ENCODE measurements around the gene SMIM8. TPM values are rescaled to one million over a fixed set of nuclear protein-coding genes. Genes with fewer than 3 reads are reported as not detected.

Gene SMIM8
- total RNA-seq, 4 donors from 2014 or later, result 5.3 to 12.0 (median 7.5) TPM

DNA sequence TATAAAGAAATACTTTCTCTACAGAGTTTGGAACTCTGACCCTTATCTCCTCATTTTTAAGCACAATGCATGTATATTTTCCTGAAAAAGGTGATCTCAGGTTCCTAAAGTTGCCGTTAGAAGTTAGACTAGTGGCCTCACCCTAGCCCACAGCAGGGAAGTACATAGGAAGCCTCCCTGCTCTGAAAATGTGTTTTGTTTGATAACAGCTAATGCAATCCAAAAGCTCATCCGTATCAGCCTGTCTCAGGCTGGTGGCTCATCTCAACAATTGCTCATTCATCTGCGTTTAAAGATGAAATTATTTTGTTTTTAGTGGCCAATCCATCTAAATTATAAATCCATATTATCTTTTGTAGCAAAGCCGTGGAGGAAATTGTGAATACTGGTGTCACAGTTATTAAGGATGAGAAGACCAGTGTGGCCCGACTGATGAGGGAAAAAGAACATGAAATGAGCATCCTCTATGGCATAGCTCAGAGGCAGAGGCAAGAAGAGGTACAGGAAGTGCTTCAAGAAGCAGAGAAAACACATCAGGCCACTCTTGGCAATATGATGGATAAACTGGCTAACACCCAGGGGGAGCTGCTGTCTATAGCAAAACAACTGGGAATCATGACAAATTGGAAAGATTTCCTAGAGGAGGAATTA, 42.3 kb downstream of the SMIM8 start:
- TF ChIP-seq POLR2A (IDR thresholded peaks at IDR 0.05; ENCODE audit: low read depth) (no peak), EP300 (IDR thresholded peaks at IDR 0.05) (no peak), POLR2AphosphoS5 (IDR thresholded peaks at IDR 0.05) (no peak)
- TF ChIP-seq, protein P1, sequence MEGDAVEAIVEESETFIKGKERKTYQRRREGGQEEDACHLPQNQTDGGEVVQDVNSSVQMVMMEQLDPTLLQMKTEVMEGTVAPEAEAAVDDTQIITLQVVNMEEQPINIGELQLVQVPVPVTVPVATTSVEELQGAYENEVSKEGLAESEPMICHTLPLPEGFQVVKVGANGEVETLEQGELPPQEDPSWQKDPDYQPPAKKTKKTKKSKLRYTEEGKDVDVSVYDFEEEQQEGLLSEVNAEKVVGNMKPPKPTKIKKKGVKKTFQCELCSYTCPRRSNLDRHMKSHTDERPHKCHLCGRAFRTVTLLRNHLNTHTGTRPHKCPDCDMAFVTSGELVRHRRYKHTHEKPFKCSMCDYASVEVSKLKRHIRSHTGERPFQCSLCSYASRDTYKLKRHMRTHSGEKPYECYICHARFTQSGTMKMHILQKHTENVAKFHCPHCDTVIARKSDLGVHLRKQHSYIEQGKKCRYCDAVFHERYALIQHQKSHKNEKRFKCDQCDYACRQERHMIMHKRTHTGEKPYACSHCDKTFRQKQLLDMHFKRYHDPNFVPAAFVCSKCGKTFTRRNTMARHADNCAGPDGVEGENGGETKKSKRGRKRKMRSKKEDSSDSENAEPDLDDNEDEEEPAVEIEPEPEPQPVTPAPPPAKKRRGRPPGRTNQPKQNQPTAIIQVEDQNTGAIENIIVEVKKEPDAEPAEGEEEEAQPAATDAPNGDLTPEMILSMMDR (IDR thresholded peaks at IDR 0.05), result no peak
- H3K27ac ChIP-seq (replicated peaks in 1 of 4), result no peak overlapping the region
- 55% methylated on average over 5 of the region's 5 CpGs for whole genome bisulfite sequencing
- DNase-seq (ENCODE audit: extremely low spot score), result no peak
- no peak overlapping the region for H3K4me3 ChIP-seq
- H3K36me3 ChIP-seq, result no peaks in the 10 kb centered on the region
- no peaks in the 10 kb centered on the region for H3K4me1 ChIP-seq
- no peaks in the 10 kb centered on the region for H3K9me3 ChIP-seq
- H3K27me3 ChIP-seq, result no peaks in the 10 kb centered on the region
- intact Hi-C loops (cut with DNase I), result no loop called here

DNA sequence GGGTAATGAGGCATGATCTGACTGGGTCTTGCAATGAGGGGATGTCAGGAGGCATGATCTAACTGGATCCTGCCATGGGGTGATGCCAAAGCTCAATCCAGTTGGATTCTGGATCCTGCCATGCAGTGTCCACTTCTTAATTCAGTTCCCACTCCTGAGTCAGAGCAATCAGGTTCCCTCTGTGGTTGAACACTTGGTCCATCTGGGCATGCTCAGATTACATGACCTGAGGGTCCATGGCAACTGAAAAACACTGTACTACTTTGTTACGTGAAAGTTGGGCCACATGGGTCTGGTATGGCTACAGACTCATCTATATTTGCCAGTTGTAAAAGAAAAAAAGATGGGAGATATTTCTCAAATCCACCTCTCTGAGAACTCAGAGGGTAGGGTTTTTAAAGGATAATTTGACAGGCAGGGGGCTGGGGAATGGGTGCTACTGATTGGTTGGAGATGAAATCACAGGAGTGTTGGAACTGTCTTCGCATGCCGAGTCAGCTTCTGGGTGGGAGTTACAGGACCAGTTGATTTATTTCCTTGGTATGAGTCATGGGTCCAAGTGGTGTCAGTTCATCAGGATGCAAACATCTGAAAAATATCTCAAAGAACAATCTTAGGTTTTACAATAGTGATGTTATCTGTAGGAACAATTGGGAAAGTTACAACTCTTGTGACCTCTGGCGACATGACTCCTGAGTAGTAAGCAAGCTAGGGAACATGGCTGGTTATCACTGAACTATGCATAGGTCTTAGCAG, 43.9 kb downstream of the SMIM8 start:
- Histone ChIP-seq H3K27ac (replicated peaks in 1 of 4) (no peak overlapping the region), H3K36me3 (no peaks in the 10 kb centered on the region), H3K27me3 (no peaks in the 10 kb centered on the region), H3K9me3 (no peaks in the 10 kb centered on the region), H3K4me3 (no peak overlapping the region), H3K4me1 (no peaks in the 10 kb centered on the region)
- intact Hi-C loops (cut with DNase I), result no loop called here
- WGBS, result 95% methylated on average over 4 of the region's 4 CpGs
- no peak for DNase-seq (ENCODE audit: extremely low spot score)
- TF ChIP-seq POLR2AphosphoS5 (IDR thresholded peaks at IDR 0.05) (no peak), POLR2A (IDR thresholded peaks at IDR 0.05; ENCODE audit: low read depth) (no peak), EP300 (IDR thresholded peaks at IDR 0.05) (no peak)
- TF ChIP-seq, protein P1 (IDR thresholded peaks at IDR 0.05), result no peak

DNA sequence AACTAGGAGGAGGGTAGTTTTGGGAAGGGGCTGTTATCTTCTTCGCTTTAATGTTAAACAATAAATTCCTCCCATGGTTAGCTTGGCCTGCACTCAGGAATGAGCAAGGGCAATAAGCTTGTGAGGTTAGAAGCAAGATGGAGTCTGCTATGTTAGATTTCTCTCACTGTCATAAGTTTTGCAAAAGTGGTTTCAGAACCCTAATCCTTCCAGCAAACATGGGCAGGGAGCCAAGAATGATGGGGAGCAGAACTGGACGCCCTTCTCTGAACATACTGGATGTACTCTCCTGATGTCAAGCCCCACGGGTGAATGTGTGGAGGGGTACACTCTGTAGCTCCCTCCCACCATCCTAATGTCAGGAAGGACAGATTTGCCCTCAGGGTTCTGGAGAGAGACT, 44.5 kb downstream of the SMIM8 start:
- intact Hi-C loops (cut with DNase I), result no loop called here
- no peak for TF ChIP-seq POLR2AphosphoS5 (IDR thresholded peaks at IDR 0.05)
- TF ChIP-seq, protein P1 (IDR thresholded peaks at IDR 0.05), result no peak
- no peak for TF ChIP-seq EP300 (IDR thresholded peaks at IDR 0.05)
- no peak for TF ChIP-seq POLR2A (IDR thresholded peaks at IDR 0.05; ENCODE audit: low read depth)
- Histone ChIP-seq H3K9me3 (no peaks in the 10 kb centered on the region), H3K36me3 (no peaks in the 10 kb centered on the region), H3K27ac (replicated peaks in 1 of 4) (no peak overlapping the region), H3K4me3 (no peak overlapping the region), H3K4me1 (no peaks in the 10 kb centered on the region), H3K27me3 (no peaks in the 10 kb centered on the region)
- WGBS, result 62% methylated on average over 3 of the region's 3 CpGs
- no peak for DNase-seq (ENCODE audit: extremely low spot score)

DNA sequence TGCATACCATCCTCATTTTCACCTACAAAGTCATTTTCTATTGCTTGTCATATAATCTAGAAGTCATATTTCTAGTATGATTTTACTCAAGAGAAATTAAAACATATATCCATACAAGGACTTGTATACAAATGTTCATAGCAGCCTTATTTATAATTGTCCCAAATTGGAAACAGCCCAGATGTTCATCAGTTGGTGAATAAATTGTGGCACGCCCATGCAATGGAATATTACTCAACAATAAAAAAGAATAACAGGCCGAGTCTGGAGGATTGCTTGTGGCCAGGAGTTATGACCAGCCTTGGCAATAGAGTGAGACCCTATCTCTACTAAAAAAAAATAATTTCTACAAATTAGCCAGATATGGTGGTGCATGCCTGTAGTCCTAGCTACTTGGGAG, 51.0 kb downstream of the SMIM8 start:
- 100% methylated on average over 2 of the region's 2 CpGs for WGBS

More for the DNA sequence above, 51.0 kb downstream of the SMIM8 start:
- no peak for DNase-seq (ENCODE audit: extremely low spot score)
- H3K9me3 ChIP-seq, result peaks cover 0 to 4% (median 0%) of the 10 kb centered on the region in 4 donors
- no peak overlapping the region for H3K4me3 ChIP-seq
- H3K27ac ChIP-seq (replicated peaks in 1 of 4), result no peak overlapping the region
- TF ChIP-seq EP300 (IDR thresholded peaks at IDR 0.05) (no peak), POLR2A (IDR thresholded peaks at IDR 0.05; ENCODE audit: low read depth) (no peak), POLR2AphosphoS5 (IDR thresholded peaks at IDR 0.05) (no peak)
- TF ChIP-seq, protein P1 (IDR thresholded peaks at IDR 0.05), result no peak
- no peaks in the 10 kb centered on the region for H3K4me1 ChIP-seq
- no peaks in the 10 kb centered on the region for H3K27me3 ChIP-seq
- intact Hi-C loops (cut with DNase I), result no loop called here
- H3K36me3 ChIP-seq, result no peaks in the 10 kb centered on the region

Measured in esophagus muscularis mucosa (tissue), 4 donors.